H1 (cell line): ENCODE measurements around the gene VAPA. TPM values are rescaled to one million over a fixed set of nuclear protein-coding genes. Genes with fewer than 3 reads are reported as not detected.

Experiments
- CTCF ChIA-PET: fragments of 300-600 bp; sonication (Branson Sonifier 250); formaldehyde crosslinking; loops from one replicate; lab custom pipeline; 2021; ENCODE audit not compliant: partially characterized antibody; lab: Charles Lee
- POLR2A ChIA-PET: fragments of 300-600 bp; sonication (Branson Sonifier 250); formaldehyde crosslinking; loops from one replicate; lab custom pipeline; 2021; ENCODE audit warnings: inconsistent platforms; ENCODE audit not compliant: partially characterized antibody; lab: Charles Lee
- DNase-seq, 2 experiments: peaks; one replicate each; pipeline versions ENCODE4 v3.0.0 to v3.0.0-alpha.2; 2010 to 2022; ENCODE audit warnings: low spot score in 2 of 2, low read depth in 1 of 2, mixed read lengths in 1 of 2
- FAIRE-seq: peaks from 2 replicates; lab custom pipeline; 2011; peaks lifted over from hg19 to GRCh38; lab: Jason Lieb, UNC
- H2AFZ ChIP-seq: 2 replicates; pipeline ENCODE4 v1.8.1; 2012; ENCODE audit warnings: low read length, inconsistent platforms
- H2AK5ac ChIP-seq: 2 replicates; pipeline ENCODE4 v1.6.1; 2013; ENCODE audit warnings: low read depth, low read length
- H2BK120ac ChIP-seq: replicated peaks from 2 replicates; pipeline ENCODE3; 2013; ENCODE audit warnings: low read depth, low read length, inconsistent platforms
- H2BK12ac ChIP-seq: 2 replicates; pipeline ENCODE4 v1.6.1; 2013; ENCODE audit warnings: low read depth, low read length
- H2BK15ac ChIP-seq: 2 replicates; pipeline ENCODE4 v1.6.1; 2013; ENCODE audit warnings: low read length
- H2BK20ac ChIP-seq: 2 replicates; pipeline ENCODE4 v1.6.1; 2013; ENCODE audit warnings: low read length
- H2BK5ac ChIP-seq: 2 replicates; pipeline ENCODE4 v1.6.1; 2013; ENCODE audit warnings: low read depth, low read length
- H3K14ac ChIP-seq: 2 replicates; pipeline ENCODE4 v1.6.1; 2013; ENCODE audit warnings: inconsistent platforms; ENCODE audit not compliant: insufficient read length
- H3K18ac ChIP-seq: 2 replicates; pipeline ENCODE4 v1.6.1; 2013; ENCODE audit warnings: low read length; ENCODE audit errors: extremely low read depth
- H3K23ac ChIP-seq: 2 replicates; pipeline ENCODE4 v1.6.1; 2013; ENCODE audit warnings: inconsistent platforms; ENCODE audit not compliant: insufficient read length
- H3K23me2 ChIP-seq: 2 replicates; pipeline ENCODE4 v1.6.1; 2013; ENCODE audit warnings: low read depth, low read length
- H3K27ac ChIP-seq: 2 replicates; pipeline ENCODE4 v1.6.1; 2011; ENCODE audit warnings: low read depth, low read length, inconsistent platforms
- H3K27me3 ChIP-seq, 4 experiments: replicated peaks in 1 of 4; 1 replicate in 1 of 4; 2 replicates in 3 of 4; pipeline versions ENCODE4 v1.6.1 to v1.8.1; 2011 to 2013; ENCODE audit warnings: low read length in 3 of 4, mild to moderate bottlenecking in 3 of 4, inconsistent platforms in 2 of 4, mixed read lengths in 2 of 4, moderate library complexity in 1 of 4; ENCODE audit not compliant: control insufficient read depth in 3 of 4, insufficient read depth in 3 of 4; ENCODE audit errors: extremely low read depth in 1 of 4
- H3K36me3 ChIP-seq, 4 experiments: 2 replicates each; pipeline versions ENCODE4 v1.6.1 to v1.8.1; 2011 to 2013; ENCODE audit warnings: mild to moderate bottlenecking in 4 of 4, low read length in 3 of 4, moderate library complexity in 2 of 4, control low read depth in 1 of 4, inconsistent platforms in 1 of 4; ENCODE audit not compliant: insufficient read depth in 4 of 4, control insufficient read depth in 2 of 4
- H3K4ac ChIP-seq: replicated peaks from 2 replicates; pipeline ENCODE3; 2013; ENCODE audit warnings: low read length, low read depth, mixed read lengths, inconsistent platforms; ENCODE audit not compliant: insufficient read length
- H3K4me1 ChIP-seq, 4 experiments: replicated peaks in 1 of 4; 1 replicate in 1 of 4; 2 replicates in 3 of 4; pipeline versions ENCODE4 v1.6.1 to v1.8.1; 2011 to 2013; ENCODE audit warnings: low read length in 3 of 4, inconsistent platforms in 2 of 4, mixed read lengths in 1 of 4; ENCODE audit not compliant: insufficient read depth in 4 of 4, control insufficient read depth in 3 of 4
- H3K4me2 ChIP-seq, 2 experiments: 2 replicates each; pipeline versions ENCODE4 v1.6.1 to v1.8.1; 2011 to 2013; ENCODE audit warnings: low read depth in 2 of 2, low read length in 2 of 2, control low read depth in 1 of 2, inconsistent platforms in 1 of 2, mild to moderate bottlenecking in 1 of 2; ENCODE audit not compliant: insufficient read depth in 1 of 2
- H3K4me3 ChIP-seq, 4 experiments: fragments of 200-600, 300-600 bp in 1 of 4; sonication (generic), shearing (Covaris generic), sonication (Bioruptor Twin) in 1 of 4; 2 replicates each; pipeline versions ENCODE4 v1.5.1 to v1.8.1; 2011 to 2016; ENCODE audit warnings: low read length in 4 of 4, low read depth in 3 of 4, control low read depth in 2 of 4, inconsistent platforms in 2 of 4, mild to moderate bottlenecking in 2 of 4, mixed read lengths in 1 of 4, moderate library complexity in 1 of 4; ENCODE audit not compliant: insufficient read depth in 2 of 4; ENCODE audit errors: extremely low read depth in 1 of 4
- H3K56ac ChIP-seq: replicated peaks from 2 replicates; pipeline ENCODE3; 2013; ENCODE audit warnings: low read depth, mild to moderate bottlenecking, mixed read lengths, low read length, inconsistent platforms; ENCODE audit not compliant: insufficient read length
- H3K79me1 ChIP-seq: 2 replicates; pipeline ENCODE4 v1.6.1; 2013; ENCODE audit warnings: low read depth, low read length, control low read depth
- H3K79me2 ChIP-seq, 2 experiments: 2 replicates each; pipeline versions ENCODE4 v1.6.1 to v1.8.1; 2012 to 2013; ENCODE audit warnings: low read length in 2 of 2, mild to moderate bottlenecking in 2 of 2, inconsistent platforms in 1 of 2; ENCODE audit not compliant: insufficient read depth in 2 of 2, control insufficient read depth in 1 of 2
- H3K9ac ChIP-seq, 4 experiments: replicated peaks in 1 of 4; 1 replicate in 1 of 4; 2 replicates in 3 of 4; pipeline versions ENCODE4 v1.6.1 to v1.8.1; 2011 to 2013; ENCODE audit warnings: low read depth in 3 of 4, low read length in 3 of 4, control low read depth in 2 of 4, mild to moderate bottlenecking in 2 of 4, moderate library complexity in 2 of 4, inconsistent platforms in 1 of 4; ENCODE audit errors: extremely low read depth in 1 of 4
- H3K9me3 ChIP-seq, 2 experiments: 2 replicates each; pipeline versions ENCODE4 v1.6.1 to v1.8.1; 2012 to 2013; ENCODE audit warnings: mild to moderate bottlenecking in 2 of 2, moderate library complexity in 2 of 2, control low read depth in 1 of 2, inconsistent platforms in 1 of 2, low read depth in 1 of 2, low read length in 1 of 2, mixed read lengths in 1 of 2; ENCODE audit not compliant: insufficient read depth in 2 of 2
- H4K20me1 ChIP-seq, 2 experiments: replicated peaks in 1 of 2; 2 replicates each; pipeline versions ENCODE3 to v1.8.1; 2011 to 2013; ENCODE audit warnings: inconsistent platforms in 2 of 2, low read length in 2 of 2, mild to moderate bottlenecking in 1 of 2; ENCODE audit not compliant: insufficient read depth in 2 of 2, control insufficient read depth in 1 of 2
- H4K5ac ChIP-seq: 2 replicates; pipeline ENCODE4 v1.6.1; 2013; ENCODE audit warnings: low read length, low read depth, mixed read lengths, inconsistent platforms; ENCODE audit not compliant: insufficient read length
- H4K8ac ChIP-seq: 2 replicates; pipeline ENCODE4 v1.8.0; 2013; ENCODE audit warnings: mild to moderate bottlenecking, moderate library complexity, low read length, inconsistent platforms; ENCODE audit not compliant: insufficient read depth; ENCODE audit errors: extremely low read depth
- H4K91ac ChIP-seq: replicated peaks from 2 replicates; pipeline ENCODE3; 2013; ENCODE audit warnings: low read length, mixed read lengths, inconsistent platforms; ENCODE audit not compliant: insufficient read length
- BCL11A ChIP-seq, 2 experiments: IDR thresholded peaks; one replicate each; pipeline ENCODE4 v1.6.1; 2011; ENCODE audit warnings: low read depth in 2 of 2, low read length in 2 of 2, mild to moderate bottlenecking in 2 of 2
- POU5F1 ChIP-seq: IDR thresholded peaks from 2 replicates; pipeline ENCODE4 v1.6.1; 2011; ENCODE audit warnings: low read depth, mild to moderate bottlenecking, low read length, moderate library complexity
- SAP30 ChIP-seq: fragments of 300-600 bp; sonication (generic); IDR thresholded peaks from 2 replicates; pipeline ENCODE4 v1.7.1; 2012; ENCODE audit warnings: low read length, moderate library complexity, mild to moderate bottlenecking, inconsistent platforms; ENCODE audit not compliant: insufficient read depth, insufficient replicate concordance
- SIN3A ChIP-seq, 2 experiments: IDR thresholded peaks in 1 of 2; conservative IDR thresholded peaks in 1 of 2; 2 replicates each; pipeline ENCODE4 v1.6.1; 2011 to 2012; ENCODE audit warnings: low read length in 2 of 2, improper control_type of control experiment in 1 of 2, low read depth in 1 of 2, mild to moderate bottlenecking in 1 of 2
- SIRT6 ChIP-seq: IDR thresholded peaks from one replicate; pipeline ENCODE4 v1.7.1; 2012; ENCODE audit warnings: low read length, inconsistent platforms
- SP2 ChIP-seq: IDR thresholded peaks from 2 replicates; pipeline ENCODE4 v1.6.1; 2012; ENCODE audit warnings: mild to moderate bottlenecking, low read length, inconsistent platforms
- WGBS, 2 experiments: shearing (Covaris generic) in 1 of 2; methylation state at CpG; one replicate each; pipeline versions ENCODE4 v1.1.6 to v1.1.7; 2013 to 2015; ENCODE audit warnings: low lambda C conversion rate in 2 of 2, mixed read lengths in 2 of 2, inconsistent platforms in 1 of 2, low coverage in 1 of 2, missing lambda C conversion rate in 1 of 2; ENCODE audit not compliant: insufficient replicate concordance in 2 of 2, insufficient coverage in 1 of 2, insufficient read length in 1 of 2; ENCODE audit errors: extremely low coverage in 1 of 2, missing lambda C conversion rate in 1 of 2; 5-methylcytosine and 5-hydroxymethylcytosine counted together
- polyA plus RNA-seq, 7 experiments: library from polyadenylated mRNA; depleted of rRNA in 3 of 7; stranded (reverse) in 5 of 7; unstranded in 2 of 7; fragments of >200 nt in 5 of 7; fragments of 200-250 nt in 2 of 7; gene quantifications; 1 replicate in 5 of 7; 2 replicates in 1 of 7; 4 replicates in 1 of 7; pipeline versions ENCODE4 v1.2.1 to v1.2.3, GENCODE V29; 2011 to 2013; ENCODE audit warnings: missing spikeins in 2 of 7, mixed read lengths in 2 of 7
- total RNA-seq: library from RNA; stranded (reverse); fragmentation: NEBNext Ultra II Directional; extraction: Animal tissue kit (Norgen Biotek cat#: 25700); gene quantifications from 2 replicates; pipeline ENCODE4 v1.2.1, GENCODE V29; 2021
- TF ChIP-seq, protein P1 (sequence below), 3 experiments: IDR thresholded peaks; 1 replicate in 2 of 3; 2 replicates in 1 of 3; pipeline versions ENCODE4 v1.5.1 to v1.6.1; 2011; ENCODE audit warnings: low read length in 3 of 3, mild to moderate bottlenecking in 3 of 3, inconsistent platforms in 2 of 3, low read depth in 1 of 3, moderate library complexity in 1 of 3; ENCODE audit not compliant: insufficient read depth in 1 of 3; ENCODE audit errors: control extremely low read depth in 1 of 3

Gene VAPA
- total and polyA plus RNA-seq, 2 of the 8 experiments (the other 6 are each of a cell fraction or from before 2014, with no cell fraction given), result 79.7 to 130 TPM

DNA sequence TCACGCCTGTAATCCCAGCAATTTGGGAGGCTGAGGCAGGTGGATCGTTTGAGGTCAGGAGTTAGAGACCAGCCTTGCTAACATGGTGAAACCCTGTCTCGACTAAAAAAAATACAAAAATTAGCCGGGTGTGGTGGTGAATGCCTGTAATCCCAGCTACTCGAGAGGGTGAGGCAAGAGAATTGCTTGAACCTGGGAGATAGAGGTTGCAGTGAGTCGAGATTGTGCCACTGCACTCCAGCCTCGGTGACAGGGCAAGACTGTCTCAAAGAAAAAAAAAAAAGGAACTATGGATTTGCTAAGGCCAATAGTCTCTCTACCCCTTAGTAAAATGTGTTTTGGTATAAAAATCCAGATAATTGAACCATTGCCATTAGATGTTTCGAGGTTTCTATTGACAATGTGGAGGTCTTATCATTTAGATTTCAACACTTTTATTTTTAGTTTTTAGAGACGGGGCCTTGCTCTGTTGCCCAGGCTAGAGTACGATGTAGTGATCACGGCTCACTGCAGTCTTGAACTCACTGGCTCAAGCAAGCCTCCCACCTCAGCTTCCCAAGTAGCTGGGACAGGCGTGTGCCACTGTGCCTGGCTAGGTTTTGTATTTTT lies 29.2 kb upstream of the VAPA start:
- Histone ChIP-seq H2BK12ac (no peak overlapping the region), H4K8ac (no peak overlapping the region), H3K18ac (no peak overlapping the region), H2BK120ac (no peak overlapping the region), H3K23me2 (no peaks in the 10 kb centered on the region), H3K27me3 (no peaks in the 10 kb centered on the region), H3K56ac (no peak overlapping the region), H4K5ac (no peak overlapping the region), H2AK5ac (no peak overlapping the region), H3K79me1 (no peaks in the 10 kb centered on the region), H2BK20ac (no peak overlapping the region), H3K23ac (no peak overlapping the region), H3K4me3 (no peak overlapping the region), H3K4ac (no peak overlapping the region), H3K9ac (no peak overlapping the region), H3K14ac (no peak overlapping the region), H3K4me1 (no peaks in the 10 kb centered on the region), H4K20me1 (no peaks in the 10 kb centered on the region), H2BK15ac (no peak overlapping the region), H3K9me3 (no peaks in the 10 kb centered on the region), H3K79me2 (no peaks in the 10 kb centered on the region), H3K4me2 (no peak overlapping the region), H2BK5ac (no peak overlapping the region), H3K27ac (no peak overlapping the region), H3K36me3 (no peaks in the 10 kb centered on the region), H4K91ac (no peak overlapping the region), H2AFZ (no peak overlapping the region)
- POLR2A ChIA-PET, result no interaction called here
- CTCF ChIA-PET, result no interaction called here
- DNase-seq, result no peak
- 93% methylated on average over 12 of the region's 12 CpGs; no CpG with 5 or more reads in 1 of the 2 experiments for whole genome bisulfite sequencing, 2 experiments
- TF ChIP-seq POU5F1, result no peak
- no peak for TF ChIP-seq SAP30
- no peak for TF ChIP-seq SP2
- no peak for TF ChIP-seq SIN3A (conservative IDR thresholded peaks at IDR 0.05 in 1 of 2, IDR thresholded peaks at IDR 0.05 in 1 of 2; ENCODE audit: low read depth in 1 of 2, low read length in 2 of 2)
- TF ChIP-seq, protein P1, sequence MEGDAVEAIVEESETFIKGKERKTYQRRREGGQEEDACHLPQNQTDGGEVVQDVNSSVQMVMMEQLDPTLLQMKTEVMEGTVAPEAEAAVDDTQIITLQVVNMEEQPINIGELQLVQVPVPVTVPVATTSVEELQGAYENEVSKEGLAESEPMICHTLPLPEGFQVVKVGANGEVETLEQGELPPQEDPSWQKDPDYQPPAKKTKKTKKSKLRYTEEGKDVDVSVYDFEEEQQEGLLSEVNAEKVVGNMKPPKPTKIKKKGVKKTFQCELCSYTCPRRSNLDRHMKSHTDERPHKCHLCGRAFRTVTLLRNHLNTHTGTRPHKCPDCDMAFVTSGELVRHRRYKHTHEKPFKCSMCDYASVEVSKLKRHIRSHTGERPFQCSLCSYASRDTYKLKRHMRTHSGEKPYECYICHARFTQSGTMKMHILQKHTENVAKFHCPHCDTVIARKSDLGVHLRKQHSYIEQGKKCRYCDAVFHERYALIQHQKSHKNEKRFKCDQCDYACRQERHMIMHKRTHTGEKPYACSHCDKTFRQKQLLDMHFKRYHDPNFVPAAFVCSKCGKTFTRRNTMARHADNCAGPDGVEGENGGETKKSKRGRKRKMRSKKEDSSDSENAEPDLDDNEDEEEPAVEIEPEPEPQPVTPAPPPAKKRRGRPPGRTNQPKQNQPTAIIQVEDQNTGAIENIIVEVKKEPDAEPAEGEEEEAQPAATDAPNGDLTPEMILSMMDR (IDR thresholded peaks at IDR 0.05; ENCODE audit: control extremely low read depth in 1 of 3, insufficient read depth in 1 of 3, low read depth in 1 of 3, low read length in 3 of 3), result no peak
- TF ChIP-seq BCL11A (IDR thresholded peaks at IDR 0.05; ENCODE audit: low read depth in 2 of 2, low read length in 2 of 2), result no peak
- no peak for TF ChIP-seq SIRT6
- no peak for FAIRE-seq
